ENCODE measurements around the gene TNNT1.

GRCh38 chr19:55145232-55145631 lies 3.8 kb downstream of the TNNT1 start:
- TF ChIP-seq CTCF (IDR thresholded peaks at IDR 0.05; ENCODE audit: low read depth, low read length) (no peak), POLR2A (IDR thresholded peaks at IDR 0.05; ENCODE audit: extremely low read depth, insufficient read length) (no peak), MAX (IDR thresholded peaks at IDR 0.05; ENCODE audit: low read depth, low read length) (no peak)

Measured in NB4 (cell line).